Activated T-helper 2 cell treated with anti-CD3 and anti-CD28 coated beads, Interferon-gamma antibody, Interleukin-2, Interleukin-4, amounts not matched to agents 10 μg/mL and 5 μg/mL and 100 μg/mL, durations not matched to agents 14 hours and 24 hours and 36 hours (primary cell): ENCODE results near the gene KPNA5. TPM values are rescaled to one million over a fixed set of nuclear protein-coding genes. Genes with fewer than 3 reads are reported as not detected.
A peak's percentile ranks its signal among the peaks of the same experiment; 100 is the strongest.
"Not testable (repeated sequence)": the region's sequence is repeated elsewhere in the genome, so short reads cannot be mapped to it uniquely, and the experiment has no call there.

Source experiments
- DNase-seq: peaks from one replicate; pipeline ENCODE4 v3.0.0; 2021; ENCODE audit warnings: low spot score
- H3K27ac Mint-ChIP-seq: one replicate; pipeline ENCODE4 v1.8.0; 2021; ENCODE audit warnings: mixed read lengths
- H3K27me3 Mint-ChIP-seq: one replicate; pipeline ENCODE4 v1.8.0; 2021; ENCODE audit warnings: low read depth, mixed read lengths
- H3K36me3 Mint-ChIP-seq: one replicate; pipeline ENCODE4 v1.8.0; 2021; ENCODE audit warnings: low read depth, mixed read lengths
- H3K4me1 Mint-ChIP-seq: one replicate; pipeline ENCODE4 v1.8.0; 2021; ENCODE audit warnings: low read depth, mixed read lengths
- H3K4me3 Mint-ChIP-seq: one replicate; pipeline ENCODE4 v1.8.0; 2021; ENCODE audit warnings: low read depth, mild to moderate bottlenecking, moderate library complexity, mixed read lengths
- H3K9me3 Mint-ChIP-seq: one replicate; pipeline ENCODE4 v1.8.0; 2021; ENCODE audit warnings: mixed read lengths
- intact Hi-C: fragments of 100-400 bp; cut with micrococcal nuclease; formaldehyde crosslinking; loops from one replicate; pipeline ENCODE4 v1.15.1; 2023
- total RNA-seq: library from RNA; stranded (reverse); gene quantifications from 2 replicates; pipeline ENCODE4 v1.2.3, GENCODE V29; 2022

The KPNA5 gene
- total RNA-seq: 6.3 and 7.4 TPM in 2 replicates

DNA sequence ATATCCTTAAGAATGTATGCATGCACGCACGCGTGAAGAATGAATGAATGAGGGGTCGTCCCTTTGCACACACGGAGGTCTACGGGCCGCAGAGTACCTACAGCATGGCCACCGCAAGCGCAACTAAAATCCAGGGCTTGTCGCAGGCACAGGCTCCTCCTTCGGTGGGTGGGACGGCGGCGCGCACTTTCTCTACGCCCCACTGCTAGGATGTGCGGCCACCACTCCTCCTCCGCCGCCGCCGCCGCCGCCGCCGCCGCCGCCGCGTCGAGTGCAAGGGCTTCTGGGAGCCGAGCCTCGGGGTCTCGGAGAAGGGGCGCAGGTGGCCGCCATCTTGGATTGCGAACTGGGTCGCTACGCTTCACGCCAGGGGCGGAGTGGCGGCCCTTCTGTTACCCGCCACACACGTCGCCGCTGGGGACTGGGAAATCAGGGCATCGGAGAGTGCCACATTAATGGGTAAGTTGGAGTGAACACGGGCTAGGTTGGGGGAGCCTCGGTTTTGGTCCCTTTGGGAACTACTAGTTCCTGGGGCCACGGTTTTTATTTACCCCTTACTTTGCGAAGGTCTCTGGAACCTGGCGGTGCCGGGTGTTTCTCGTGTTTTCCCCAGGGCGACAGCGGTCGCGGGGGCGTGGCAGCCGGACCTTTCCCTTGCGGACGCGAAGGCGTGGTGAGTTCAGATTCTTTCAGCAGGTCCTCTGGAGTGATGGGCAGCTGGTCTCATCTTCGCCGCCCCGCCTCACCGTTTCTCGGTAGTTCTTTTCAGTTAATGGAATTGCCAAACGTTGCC, at the start of gene KPNA5:
KPNA5 (plus strand) TSS at position 332 of the 793 bp plus-strand sequence; CDS start at position 456, 124 bp downstream.
- Mint-ChIP-seq H3K27ac (peak within 1 kb of the TSS; percentile 95), H3K4me1 (peaks cover 20% of the 10 kb centered on the region), H3K27me3 (no peaks in the 10 kb centered on the region), H3K36me3 (peaks cover 20% of the 10 kb centered on the region), H3K4me3 (peak within 1 kb of the TSS; percentile 92), H3K9me3 (peaks cover 6% of the 10 kb centered on the region)
- intact Hi-C loops: loop anchor here (1.0 kb wide), 2 partner anchors 13 to 110 kb away; partner anchors contain the start of genes RWDD1 and ZUP1
- peak; percentile 86 for DNase-seq

DNA sequence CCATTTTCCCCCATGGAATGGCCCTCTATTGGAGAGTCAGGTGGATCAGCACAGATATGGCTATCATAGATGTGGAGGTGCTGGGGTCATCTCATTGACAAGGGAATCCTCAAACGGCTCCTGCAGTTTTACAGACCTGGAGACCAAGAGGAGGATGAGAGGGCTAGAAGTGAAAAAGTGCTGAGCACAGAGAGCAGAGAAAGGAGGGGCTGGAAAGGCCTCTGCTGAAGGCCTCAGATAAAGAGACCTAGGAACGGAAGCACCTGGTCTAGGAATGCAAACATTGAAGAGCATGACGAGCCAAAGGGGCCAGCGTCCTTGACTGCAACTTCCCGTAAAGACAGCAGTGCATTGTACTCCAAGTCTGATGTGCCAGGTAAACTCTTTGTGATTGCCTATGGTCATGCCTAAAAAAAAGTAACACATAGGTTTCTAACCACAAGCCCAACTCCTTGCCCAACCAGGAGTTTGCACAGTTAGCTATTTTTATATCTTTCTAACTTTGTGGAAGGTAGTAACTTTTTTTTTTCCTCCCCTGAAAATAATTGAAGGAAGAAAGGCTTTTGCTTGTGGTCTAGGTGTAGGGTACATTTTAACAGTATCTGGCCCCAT, 49.5 kb upstream of the KPNA5 start:
- H3K27ac Mint-ChIP-seq: no peak overlapping the region
- no peak for DNase-seq
- intact Hi-C loops: no loop called here
- peaks cover 22% of the 10 kb centered on the region for H3K36me3 Mint-ChIP-seq
- H3K4me1 Mint-ChIP-seq: peaks cover 4% of the 10 kb centered on the region
- H3K9me3 Mint-ChIP-seq: no peaks in the 10 kb centered on the region
- H3K4me3 Mint-ChIP-seq: no peak overlapping the region
- no peaks in the 10 kb centered on the region for H3K27me3 Mint-ChIP-seq

DNA sequence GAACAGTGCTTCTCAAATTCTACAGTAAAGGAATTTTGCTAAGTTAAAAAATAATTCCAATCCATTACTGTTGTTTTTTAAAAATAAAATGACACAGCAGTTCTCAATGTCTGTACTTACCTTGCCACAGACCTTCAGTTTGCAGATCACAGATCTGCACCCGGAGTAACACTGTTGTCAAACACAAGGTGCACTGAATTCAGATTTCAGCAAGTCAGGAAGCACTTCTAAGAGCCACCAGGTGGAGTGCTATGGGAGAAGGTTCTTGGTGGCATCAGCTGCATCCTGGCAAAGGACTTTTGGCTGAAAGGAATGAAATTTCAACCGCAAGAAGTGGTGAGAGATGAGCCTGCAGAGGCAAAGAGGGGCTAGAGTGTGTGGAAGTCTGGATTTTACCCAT, 47.3 kb upstream of the KPNA5 start:
- no peak overlapping the region for H3K27ac Mint-ChIP-seq
- intact Hi-C loops: no loop called here
- H3K9me3 Mint-ChIP-seq: no peaks in the 10 kb centered on the region
- H3K4me3 Mint-ChIP-seq: no peak overlapping the region
- no peak for DNase-seq
- peaks cover 4% of the 10 kb centered on the region for H3K4me1 Mint-ChIP-seq
- H3K27me3 Mint-ChIP-seq: no peaks in the 10 kb centered on the region
- peaks cover 28% of the 10 kb centered on the region for H3K36me3 Mint-ChIP-seq

DNA sequence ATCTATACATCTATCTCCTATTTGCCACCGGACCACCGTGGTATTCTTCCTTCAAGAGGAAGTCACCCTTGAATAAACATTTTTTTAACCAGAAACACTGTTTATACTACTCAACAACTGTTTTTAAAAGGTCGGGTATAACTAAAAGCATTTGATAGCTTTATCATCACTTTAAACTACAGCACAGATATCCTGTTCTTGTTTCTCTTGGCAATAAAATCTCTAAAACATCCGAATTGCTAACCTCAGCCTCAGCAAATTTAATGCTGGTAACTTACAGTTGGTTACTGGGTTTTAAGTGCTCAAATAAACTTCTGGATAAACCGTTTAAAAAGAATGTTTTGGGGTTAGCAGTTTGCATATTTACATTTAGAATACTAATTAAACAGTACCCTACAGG, 32.9 kb upstream of the KPNA5 start:
- H3K27me3 Mint-ChIP-seq: no peaks in the 10 kb centered on the region
- no peak overlapping the region for H3K27ac Mint-ChIP-seq
- intact Hi-C loops: loop anchor here (5.0 kb wide), 2 partner anchors 111 to 366 kb away; no protein-coding TSS in a partner anchor
- H3K4me3 Mint-ChIP-seq: no peak overlapping the region
- no peaks in the 10 kb centered on the region for H3K9me3 Mint-ChIP-seq
- peaks cover 8% of the 10 kb centered on the region for H3K4me1 Mint-ChIP-seq
- peaks cover 46% of the 10 kb centered on the region for H3K36me3 Mint-ChIP-seq
- DNase-seq: no peak

DNA sequence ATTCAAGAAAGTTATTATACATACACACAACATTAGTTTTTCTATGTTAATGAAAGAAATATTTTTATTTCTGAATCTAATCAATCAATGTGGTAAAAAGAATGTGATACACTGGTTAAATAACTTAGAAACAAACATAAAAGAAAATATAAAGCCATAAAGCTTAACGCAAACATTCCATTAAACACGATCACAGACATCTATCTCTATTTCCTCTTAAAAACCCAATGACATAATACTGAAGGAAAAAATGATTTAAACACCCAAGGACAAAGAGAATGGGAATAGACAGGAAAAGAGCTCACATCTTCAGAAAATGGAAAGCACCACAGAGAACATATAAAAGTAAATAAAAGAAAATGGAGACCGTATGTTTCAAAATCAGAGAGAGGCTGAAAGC, 31.9 kb upstream of the KPNA5 start:
- peaks cover 41% of the 10 kb centered on the region for H3K36me3 Mint-ChIP-seq
- intact Hi-C loops: loop anchor here (5.0 kb wide), 2 partner anchors 112 to 367 kb away; no protein-coding TSS in a partner anchor
- no peaks in the 10 kb centered on the region for H3K27me3 Mint-ChIP-seq
- no peak overlapping the region for H3K27ac Mint-ChIP-seq
- no peak for DNase-seq
- no peak overlapping the region for H3K4me3 Mint-ChIP-seq
- no peaks in the 10 kb centered on the region for H3K9me3 Mint-ChIP-seq
- H3K4me1 Mint-ChIP-seq: peaks cover 9% of the 10 kb centered on the region

DNA sequence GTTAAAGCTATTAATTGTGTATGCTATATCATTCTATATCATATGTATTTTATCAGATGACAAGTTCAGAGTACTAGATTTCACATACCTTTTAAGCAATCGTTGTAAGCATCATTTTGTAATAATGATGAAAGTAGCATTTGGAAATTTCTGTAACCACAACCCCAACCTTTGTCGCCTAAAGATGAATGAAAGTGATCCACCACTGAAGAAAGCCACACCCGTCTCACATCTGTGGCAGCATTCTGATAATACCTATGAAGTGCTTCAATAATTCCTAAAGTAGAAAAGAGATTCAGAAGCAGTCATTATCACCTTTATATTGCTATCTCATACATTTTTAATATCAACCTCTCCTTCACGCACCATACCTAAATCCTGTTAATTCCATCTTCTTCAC, 29.1 kb upstream of the KPNA5 start:
- no peak for DNase-seq
- intact Hi-C loops: no loop called here
- peaks cover 45% of the 10 kb centered on the region for H3K36me3 Mint-ChIP-seq
- no peak overlapping the region for H3K27ac Mint-ChIP-seq
- H3K4me1 Mint-ChIP-seq: peaks cover 9% of the 10 kb centered on the region
- H3K9me3 Mint-ChIP-seq: no peaks in the 10 kb centered on the region
- no peak overlapping the region for H3K4me3 Mint-ChIP-seq
- H3K27me3 Mint-ChIP-seq: no peaks in the 10 kb centered on the region

DNA sequence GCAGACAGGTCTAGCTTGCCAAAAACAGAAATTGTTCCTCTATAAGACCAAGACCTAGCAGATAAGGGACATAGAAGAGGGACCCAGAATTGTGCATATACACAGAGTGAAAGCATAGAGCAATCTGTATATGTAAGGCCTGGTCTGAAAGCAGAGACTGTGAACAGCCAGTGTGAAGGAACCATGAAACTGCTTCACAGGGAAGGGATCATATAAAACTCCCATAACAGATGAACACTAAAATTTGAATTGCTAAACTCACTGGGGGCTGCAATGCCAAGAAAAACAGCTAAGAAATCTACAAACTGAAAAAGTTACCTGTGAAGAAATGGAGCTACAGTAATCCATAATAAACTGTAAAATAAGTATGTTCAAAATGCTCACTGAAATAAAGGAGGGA, 19.4 kb upstream of the KPNA5 start:
- H3K4me1 Mint-ChIP-seq: peaks cover 40% of the 10 kb centered on the region
- DNase-seq: no peak
- peaks cover 69% of the 10 kb centered on the region for H3K36me3 Mint-ChIP-seq
- intact Hi-C loops: no loop called here
- H3K27ac Mint-ChIP-seq: no peak overlapping the region
- H3K9me3 Mint-ChIP-seq: no peaks in the 10 kb centered on the region
- H3K27me3 Mint-ChIP-seq: no peaks in the 10 kb centered on the region
- H3K4me3 Mint-ChIP-seq: no peak overlapping the region

DNA sequence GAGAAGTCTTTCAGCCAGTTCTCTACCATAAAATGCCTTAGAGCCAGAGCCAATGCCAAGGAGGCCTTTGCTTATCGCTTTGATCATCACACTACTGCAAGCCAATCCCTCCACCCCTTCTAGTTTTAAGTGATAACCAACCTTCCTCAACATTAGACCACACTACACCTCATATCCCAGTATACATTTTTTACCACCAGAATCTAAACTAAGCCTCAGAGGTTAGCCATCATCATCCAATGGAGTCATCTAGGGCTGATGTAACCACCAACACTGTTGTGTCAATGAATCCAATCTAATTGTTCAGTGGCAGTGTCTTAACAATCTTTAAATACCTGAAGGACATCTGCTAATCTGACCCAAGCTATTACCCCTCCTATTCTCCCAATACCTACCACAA, 18.8 kb upstream of the KPNA5 start:
- no peak for DNase-seq
- no peaks in the 10 kb centered on the region for H3K9me3 Mint-ChIP-seq
- H3K36me3 Mint-ChIP-seq: peaks cover 67% of the 10 kb centered on the region
- no peaks in the 10 kb centered on the region for H3K27me3 Mint-ChIP-seq
- peaks cover 44% of the 10 kb centered on the region for H3K4me1 Mint-ChIP-seq
- intact Hi-C loops: no loop called here
- no peak overlapping the region for H3K27ac Mint-ChIP-seq
- no peak overlapping the region for H3K4me3 Mint-ChIP-seq

DNA sequence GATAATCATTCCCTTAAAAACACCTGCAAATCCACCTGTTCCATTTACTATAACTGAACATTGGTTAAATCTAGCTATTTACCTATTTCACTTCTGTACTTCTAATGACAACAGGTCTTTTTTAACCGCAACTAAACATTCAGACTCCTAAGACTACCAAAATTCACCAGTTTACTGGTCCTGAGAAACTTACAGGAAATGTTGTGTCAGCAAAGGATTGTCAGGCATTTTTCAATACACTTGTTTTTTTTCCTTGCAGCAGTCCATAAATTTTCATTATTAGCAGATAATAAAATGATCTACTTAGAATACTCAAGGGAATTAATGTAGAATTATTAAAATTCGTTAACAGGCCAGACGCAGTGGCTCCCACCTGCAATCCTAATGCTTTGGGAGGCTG, 17.7 kb upstream of the KPNA5 start:
- no peak overlapping the region for H3K4me3 Mint-ChIP-seq
- H3K4me1 Mint-ChIP-seq: peaks cover 50% of the 10 kb centered on the region
- peaks cover 60% of the 10 kb centered on the region for H3K36me3 Mint-ChIP-seq
- H3K9me3 Mint-ChIP-seq: no peaks in the 10 kb centered on the region
- DNase-seq: no peak
- intact Hi-C loops: no loop called here
- no peaks in the 10 kb centered on the region for H3K27me3 Mint-ChIP-seq
- no peak overlapping the region for H3K27ac Mint-ChIP-seq

DNA sequence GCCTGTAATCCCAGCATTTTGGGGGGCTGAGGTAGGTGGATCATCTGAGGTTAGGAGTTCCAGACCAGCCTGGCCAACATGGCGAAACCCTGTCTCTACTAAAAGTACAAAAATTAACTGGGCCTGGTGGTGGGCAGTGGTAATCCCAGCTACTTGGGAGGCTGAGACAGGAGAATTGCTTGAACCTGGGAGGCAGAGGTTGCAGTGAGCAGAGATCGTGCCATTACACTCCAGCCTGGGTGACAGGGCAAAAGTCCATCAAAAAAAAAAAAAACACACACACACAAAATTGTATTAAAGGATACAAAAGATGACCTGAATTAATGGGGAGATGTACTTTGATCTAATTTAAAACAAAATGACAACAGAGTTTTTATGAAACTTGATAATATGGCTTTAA, 16.8 kb upstream of the KPNA5 start:
- H3K27me3 Mint-ChIP-seq, DNase-seq, H3K27ac Mint-ChIP-seq, H3K9me3 Mint-ChIP-seq, intact Hi-C loops, H3K4me3 Mint-ChIP-seq: not testable (repeated sequence)
- Mint-ChIP-seq H3K4me1 (peaks cover 50% of the 10 kb centered on the region), H3K36me3 (peaks cover 52% of the 10 kb centered on the region)

DNA sequence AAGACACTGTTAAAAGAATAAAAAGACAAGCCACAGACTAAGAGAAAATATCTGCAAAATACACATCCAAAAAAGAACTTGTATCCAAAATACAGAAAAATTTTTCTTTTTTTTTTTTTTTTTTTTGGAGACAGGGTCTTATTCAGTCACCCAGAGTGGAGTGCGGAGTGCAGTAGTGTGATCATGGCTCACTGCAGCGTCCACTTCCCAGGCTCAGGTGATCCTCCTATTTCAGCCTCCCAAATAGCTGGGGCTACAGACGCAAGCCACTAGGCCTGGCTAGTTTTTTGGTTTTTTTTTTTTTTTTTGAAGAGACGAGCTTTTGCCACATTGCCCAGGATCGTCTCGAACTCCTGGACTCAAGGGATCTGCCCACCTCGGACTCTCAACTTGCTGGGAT, 15.5 kb upstream of the KPNA5 start:
- peaks cover 41% of the 10 kb centered on the region for H3K36me3 Mint-ChIP-seq
- intact Hi-C loops: loop anchor here (5.0 kb wide), 1 partner anchor 383 kb away; no protein-coding TSS in a partner anchor
- peaks cover 47% of the 10 kb centered on the region for H3K4me1 Mint-ChIP-seq
- peak overlapping the region; percentile 54 for H3K4me3 Mint-ChIP-seq
- H3K27ac Mint-ChIP-seq: no peak overlapping the region
- DNase-seq: no peak
- peaks cover 2% of the 10 kb centered on the region for H3K27me3 Mint-ChIP-seq
- no peaks in the 10 kb centered on the region for H3K9me3 Mint-ChIP-seq

DNA sequence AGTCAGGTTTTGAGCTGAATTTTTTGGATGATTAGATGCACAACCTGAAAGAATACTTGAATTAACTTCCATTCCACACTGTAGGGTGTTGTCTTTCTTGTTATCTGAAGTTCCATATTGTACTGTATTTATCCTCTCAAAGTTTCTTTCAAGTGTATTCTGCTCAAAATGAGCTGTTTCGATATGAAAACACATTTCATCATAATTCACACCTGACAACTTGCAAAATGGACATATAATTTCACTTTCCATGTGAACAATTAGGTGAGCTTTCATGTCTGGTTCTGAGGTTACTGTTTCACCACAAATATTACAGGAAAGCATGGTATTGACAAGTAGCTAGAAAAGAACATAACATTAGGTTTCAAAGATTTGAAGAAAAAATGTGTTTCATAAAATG, 14.1 kb upstream of the KPNA5 start:
- Mint-ChIP-seq H3K36me3 (peaks cover 34% of the 10 kb centered on the region), H3K27me3 (peaks cover 12% of the 10 kb centered on the region), H3K4me1 (peaks cover 41% of the 10 kb centered on the region), H3K9me3 (no peaks in the 10 kb centered on the region), H3K27ac (peak overlapping the region; percentile 44), H3K4me3 (peak overlapping the region; percentile 65)
- intact Hi-C loops: loop anchor here (5.0 kb wide), 1 partner anchor 385 kb away; no protein-coding TSS in a partner anchor
- DNase-seq: no peak

DNA sequence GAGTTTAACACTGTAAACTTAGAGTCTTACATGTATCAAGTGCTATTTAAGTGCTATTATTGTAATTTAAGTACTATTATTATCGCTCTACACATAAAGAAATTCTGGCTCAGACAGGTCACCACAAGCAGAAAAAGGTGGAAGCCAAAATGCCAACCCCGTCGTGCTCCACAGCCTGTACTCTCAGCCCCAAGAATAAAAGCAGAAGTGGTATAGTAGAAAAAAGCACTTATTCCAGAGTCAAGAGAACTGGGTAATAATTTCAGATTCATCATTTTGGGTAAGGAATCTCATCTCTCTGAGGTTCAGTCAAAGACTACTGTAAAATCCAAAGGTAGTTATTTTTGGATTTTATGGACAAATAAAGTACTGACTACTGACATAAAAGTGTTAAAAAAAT, 13.4 kb upstream of the KPNA5 start:
- Mint-ChIP-seq H3K4me1 (peaks cover 34% of the 10 kb centered on the region), H3K27ac (peak overlapping the region; percentile 95), H3K36me3 (peaks cover 27% of the 10 kb centered on the region), H3K9me3 (no peaks in the 10 kb centered on the region), H3K4me3 (peak overlapping the region; percentile 99), H3K27me3 (peaks cover 19% of the 10 kb centered on the region)
- intact Hi-C loops: loop anchor here (1.0 to 5.0 kb wide), 3 partner anchors 14 to 385 kb away; partner anchors contain the start of genes KPNA5 and RWDD1
- no peak for DNase-seq
